HepG2 (cell line): ENCODE data around the gene SFXN2. TPM values are rescaled to one million over a fixed set of nuclear protein-coding genes. Genes with fewer than 3 reads are reported as not detected.
A peak's percentile ranks its signal among the peaks of the same experiment; 100 is the strongest.

ENCODE experiments used
- AGO2 ChIP-seq: fragments of 200-400 bp; formaldehyde crosslinking; optimal IDR thresholded peaks from 2 replicates; pipeline ENCODE3; 2017; ENCODE audit warnings: mild to moderate bottlenecking, low read depth, low read length, moderate library complexity
- FIP1L1 ChIP-seq: fragments of 200-400 bp; formaldehyde crosslinking; IDR thresholded peaks from 2 replicates; pipeline ENCODE4 v1.6.1; 2018; ENCODE audit warnings: low read depth, mild to moderate bottlenecking, low read length, moderate library complexity, borderline replicate concordance; ENCODE audit not compliant: insufficient read depth
- FOXK1 ChIP-seq: sonication (generic); formaldehyde crosslinking; IDR thresholded peaks from 2 replicates; pipeline ENCODE4 v1.4.0; 2020; ENCODE audit warnings: low read depth, missing genetic modification reagents, borderline replicate concordance
- GZF1 ChIP-seq: sonication (generic); formaldehyde crosslinking; IDR thresholded peaks from 2 replicates; pipeline ENCODE4 v1.5.1; 2020; ENCODE audit warnings: mild to moderate bottlenecking, missing genetic modification reagents
- NFRKB ChIP-seq: fragments of 450-650 bp; IDR thresholded peaks from 2 replicates; pipeline ENCODE4 v1.6.1; 2017
- PLRG1 ChIP-seq: fragments of 450-650 bp; conservative IDR thresholded peaks from 2 replicates; pipeline ENCODE4 v1.6.1; 2016
- SOX5 ChIP-seq: IDR thresholded peaks from 2 replicates; pipeline ENCODE4 v1.6.1; 2016; ENCODE audit warnings: borderline replicate concordance
- SP140L ChIP-seq: sonication (generic); formaldehyde crosslinking; IDR thresholded peaks from 2 replicates; pipeline ENCODE4 v1.4.0; 2020; ENCODE audit warnings: missing genetic modification reagents, borderline replicate concordance
- TERF1 ChIP-seq: sonication (generic); formaldehyde crosslinking; IDR thresholded peaks from 2 replicates; pipeline ENCODE4 v1.8.0; 2022; ENCODE audit warnings: mild to moderate bottlenecking, missing genetic modification reagents, moderate library complexity
- TMF1 ChIP-seq: sonication (generic); formaldehyde crosslinking; IDR thresholded peaks from 2 replicates; pipeline ENCODE4 v1.8.1; 2022; ENCODE audit warnings: low read depth, missing genetic modification reagents
- TOE1 ChIP-seq: sonication (generic); formaldehyde crosslinking; IDR thresholded peaks from 2 replicates; pipeline ENCODE4 v1.4.0; 2020; ENCODE audit warnings: mild to moderate bottlenecking, missing genetic modification reagents
- ZNF574 ChIP-seq: sonication (generic); formaldehyde crosslinking; IDR thresholded peaks from 2 replicates; pipeline ENCODE4 v1.4.0; 2020; ENCODE audit warnings: missing genetic modification reagents
- polyA plus RNA-seq, 8 experiments: library from polyadenylated mRNA; depleted of rRNA in 3 of 8; stranded (reverse) in 7 of 8; unstranded in 1 of 8; fragments of >200 nt; fragmentation: Illumina TruSeq in 4 of 8; extraction: Trizol in 4 of 8; gene quantifications; 2 replicates each; pipeline versions ENCODE4 v1.2.1 to v1.2.3, GENCODE V29; 2011 to 2016; ENCODE audit warnings: low read depth in 4 of 8, missing spikeins in 1 of 8, mixed read lengths in 1 of 8; ENCODE audit not compliant: insufficient read depth in 1 of 8
- total RNA-seq, 5 experiments: library from RNA; depleted of rRNA; stranded (reverse); fragments of >200 nt; fragmentation: Illumina TruSeq; extraction: Trizol; gene quantifications; 2 replicates each; pipeline ENCODE4 v1.2.3, GENCODE V29; 2016; ENCODE audit warnings: low read depth in 1 of 5
- TF ChIP-seq, protein P1 (sequence below): sonication (generic); formaldehyde crosslinking; IDR thresholded peaks from 2 replicates; pipeline ENCODE4 v1.4.0; 2020; ENCODE audit warnings: missing genetic modification reagents, borderline replicate concordance
- TF ChIP-seq, protein P2 (sequence below): sonication (generic); formaldehyde crosslinking; IDR thresholded peaks from 2 replicates; pipeline ENCODE4 v1.4.0; 2020; ENCODE audit warnings: mild to moderate bottlenecking, low read depth, missing genetic modification reagents

Gene SFXN2
- total and polyA plus RNA-seq, 2 of the 13 experiments (the other 11 are each of a cell fraction or from before 2014, with no cell fraction given) = 12.8 to 21.1 TPM

DNA sequence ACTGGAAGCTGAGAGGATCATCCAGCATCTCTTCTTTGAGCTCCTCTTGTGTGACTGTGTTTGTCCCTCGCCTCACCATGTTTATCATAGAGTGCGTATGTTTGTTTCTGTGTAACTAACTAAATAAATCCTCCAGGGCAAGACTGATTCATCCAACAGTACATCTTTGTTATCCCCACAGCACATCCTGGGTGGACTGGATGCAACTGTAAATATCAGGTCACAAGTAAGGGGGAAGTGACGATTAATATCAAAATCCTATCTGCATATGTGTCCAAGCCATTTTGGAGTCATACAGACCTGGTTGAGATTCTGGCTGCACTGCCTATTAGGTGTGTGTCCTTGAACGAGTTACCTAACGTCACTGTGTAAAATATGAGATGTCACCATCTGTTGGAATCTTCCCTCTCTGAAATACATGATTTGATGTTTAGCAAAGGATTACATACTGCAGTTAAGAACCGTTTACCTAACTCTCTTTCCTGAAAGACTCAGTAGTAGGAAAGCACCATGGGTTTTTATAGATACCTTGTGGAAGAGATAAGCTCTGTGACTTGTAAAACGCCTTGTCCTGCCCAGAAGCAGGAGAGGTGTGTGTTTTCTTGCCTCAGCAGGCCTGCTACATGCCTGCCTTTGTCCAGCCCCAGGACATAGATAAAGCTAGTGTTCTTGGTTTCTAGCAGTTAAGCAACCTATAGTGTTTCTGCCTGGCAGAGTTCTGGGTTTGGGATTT, 55.1 kb downstream of the SFXN2 start (continued):
- TF ChIP-seq PLRG1 (no peak), FOXK1 (peak; percentile 39; the same call in 1 of the 2 replicates), SOX5 (peak; percentile 79; the same call in 1 of the 2 replicates), AGO2 (no peak), GZF1 (no peak), NFRKB (no peak), FIP1L1 (no peak), SP140L (CRISPR knock-in tag) (no peak), TMF1 (no peak), ZNF574 (0 out of 2 replicates have a peak, but pooled peaks have one; percentile 20), TOE1 (no peak), TERF1 (CRISPR knock-in tag) (no peak)
- TF ChIP-seq, protein P1, sequence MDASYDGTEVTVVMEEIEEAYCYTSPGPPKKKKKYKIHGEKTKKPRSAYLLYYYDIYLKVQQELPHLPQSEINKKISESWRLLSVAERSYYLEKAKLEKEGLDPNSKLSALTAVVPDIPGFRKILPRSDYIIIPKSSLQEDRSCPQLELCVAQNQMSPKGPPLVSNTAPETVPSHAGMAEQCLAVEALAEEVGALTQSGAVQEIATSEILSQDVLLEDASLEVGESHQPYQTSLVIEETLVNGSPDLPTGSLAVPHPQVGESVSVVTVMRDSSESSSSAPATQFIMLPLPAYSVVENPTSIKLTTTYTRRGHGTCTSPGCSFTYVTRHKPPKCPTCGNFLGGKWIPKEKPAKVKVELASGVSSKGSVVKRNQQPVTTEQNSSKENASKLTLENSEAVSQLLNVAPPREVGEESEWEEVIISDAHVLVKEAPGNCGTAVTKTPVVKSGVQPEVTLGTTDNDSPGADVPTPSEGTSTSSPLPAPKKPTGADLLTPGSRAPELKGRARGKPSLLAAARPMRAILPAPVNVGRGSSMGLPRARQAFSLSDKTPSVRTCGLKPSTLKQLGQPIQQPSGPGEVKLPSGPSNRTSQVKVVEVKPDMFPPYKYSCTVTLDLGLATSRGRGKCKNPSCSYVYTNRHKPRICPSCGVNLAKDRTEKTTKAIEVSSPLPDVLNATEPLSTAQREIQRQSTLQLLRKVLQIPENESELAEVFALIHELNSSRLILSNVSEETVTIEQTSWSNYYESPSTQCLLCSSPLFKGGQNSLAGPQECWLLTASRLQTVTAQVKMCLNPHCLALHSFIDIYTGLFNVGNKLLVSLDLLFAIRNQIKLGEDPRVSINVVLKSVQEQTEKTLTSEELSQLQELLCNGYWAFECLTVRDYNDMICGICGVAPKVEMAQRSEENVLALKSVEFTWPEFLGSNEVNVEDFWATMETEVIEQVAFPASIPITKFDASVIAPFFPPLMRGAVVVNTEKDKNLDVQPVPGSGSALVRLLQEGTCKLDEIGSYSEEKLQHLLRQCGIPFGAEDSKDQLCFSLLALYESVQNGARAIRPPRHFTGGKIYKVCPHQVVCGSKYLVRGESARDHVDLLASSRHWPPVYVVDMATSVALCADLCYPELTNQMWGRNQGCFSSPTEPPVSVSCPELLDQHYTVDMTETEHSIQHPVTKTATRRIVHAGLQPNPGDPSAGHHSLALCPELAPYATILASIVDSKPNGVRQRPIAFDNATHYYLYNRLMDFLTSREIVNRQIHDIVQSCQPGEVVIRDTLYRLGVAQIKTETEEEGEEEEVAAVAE (CRISPR knock-in tag) = no peak
- TF ChIP-seq, protein P2, sequence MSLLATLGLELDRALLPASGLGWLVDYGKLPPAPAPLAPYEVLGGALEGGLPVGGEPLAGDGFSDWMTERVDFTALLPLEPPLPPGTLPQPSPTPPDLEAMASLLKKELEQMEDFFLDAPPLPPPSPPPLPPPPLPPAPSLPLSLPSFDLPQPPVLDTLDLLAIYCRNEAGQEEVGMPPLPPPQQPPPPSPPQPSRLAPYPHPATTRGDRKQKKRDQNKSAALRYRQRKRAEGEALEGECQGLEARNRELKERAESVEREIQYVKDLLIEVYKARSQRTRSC (CRISPR knock-in tag) = no peak
